Ovary (tissue), 9 donors: Measurements from ENCODE around the gene TNFAIP8L3. TPM values are rescaled to one million over a fixed set of nuclear protein-coding genes. Genes with fewer than 3 reads are reported as not detected.

ENCODE experiments used
- DNase-seq, 5 donors: peaks; one replicate each; pipeline ENCODE4 v3.0.0-alpha.2; 2019 to 2020
- H3K27ac ChIP-seq, 2 donors: fragments of 200-600 bp; one replicate each; pipeline versions ENCODE4 v1.5.1 to v1.8.0; 2019 to 2022
- H3K27me3 ChIP-seq: fragments of 200-600 bp; one replicate; pipeline ENCODE4 v1.8.0; 2022
- H3K36me3 ChIP-seq: fragments of 200-600 bp; sonication (generic); one replicate; pipeline ENCODE4 v1.5.1; 2019
- H3K4me1 ChIP-seq: one replicate; pipeline ENCODE4 v1.8.1; 2013; ENCODE audit warnings: mild to moderate bottlenecking, moderate library complexity; ENCODE audit not compliant: insufficient read depth
- H3K4me3 ChIP-seq: fragments of 200-600 bp; sonication (generic); one replicate; pipeline ENCODE4 v1.5.1; 2017
- H3K9me3 ChIP-seq, 2 donors: fragments of 200-600 bp in 1 of 2; sonication (generic) in 1 of 2; one replicate each; pipeline versions ENCODE4 v1.5.1 to v1.8.1; 2013 to 2019; ENCODE audit warnings: mild to moderate bottlenecking in 1 of 2, moderate library complexity in 1 of 2
- CTCF ChIP-seq, 3 donors: fragments of 450-650 bp in 2 of 3; fragments of 200-600 bp in 1 of 3; IDR thresholded peaks; one replicate each; pipeline versions ENCODE4 v1.5.1 to v1.8.0; 2016 to 2022; ENCODE audit warnings: antibody characterized with exemption in 3 of 3, mild to moderate bottlenecking in 1 of 3
- EP300 ChIP-seq: sonication (generic); formaldehyde crosslinking; IDR thresholded peaks from one replicate; pipeline ENCODE4 v1.6.1; 2017; ENCODE audit warnings: antibody characterized with exemption
- POLR2A ChIP-seq: fragments of 450-650 bp; IDR thresholded peaks from one replicate; pipeline ENCODE4 v1.6.1; 2017; ENCODE audit warnings: antibody characterized with exemption, mild to moderate bottlenecking, moderate library complexity
- WGBS, 3 donors: extraction: QIAGEN DNeasy Blood & Tissue Kit in 1 of 3; methylation state at CpG; one replicate each; pipeline versions ENCODE4 v1.1.5 to v1.1.7; 2013 to 2017; 5-methylcytosine and 5-hydroxymethylcytosine counted together
- intact Hi-C, 4 donors: fragments of 100-400 bp; cut with DNase I; formaldehyde crosslinking; loops; one replicate each; pipeline versions ENCODE4 v1.11.0 to v1.15.1; 2022 to 2023
- polyA plus RNA-seq, 2 donors: library from polyadenylated mRNA; stranded (reverse); fragments of 200-250 nt in 1 of 2; fragments of 350-450 nt in 1 of 2; fragmentation: Illumina TruSeq in 1 of 2; extraction: RNeasy Lipid Tissue Mini Kit (QIAGEN cat#74804) in 1 of 2; gene quantifications; one replicate each; pipeline ENCODE4 v1.2.3, GENCODE V29; 2013 to 2014
- total RNA-seq, 7 donors: library from RNA; depleted of rRNA in 2 of 7; stranded (reverse); fragments of >200 nt in 2 of 7; fragmentation: NEBNext Ultra II Directional in 3 of 7; extraction: Animal tissue kit (Norgen Biotek cat#: 25700) in 3 of 7; gene quantifications; one replicate each; pipeline versions ENCODE4 v1.1.0 to v1.2.4, GENCODE V29; 2016 to 2023
- donor health status: DM: no; HTN: no; CAD: no; lungs with moderate emphysema.
- donor health status: DM: no; HTN: no; CAD: no.
- donor health status: Bipolar disorder and iron deficiency.
- donor health status: DM: yes; HTN: yes; CAD: no.
- donor health status: DM: no; HTN: no; CAD: no.
- donor health status: DM: yes; HTN: yes; CAD: no.

TNFAIP8L3 gene
- total and polyA plus RNA-seq, 9 donors, result 10.2 to 76.5 (median 24.1) TPM

DNA sequence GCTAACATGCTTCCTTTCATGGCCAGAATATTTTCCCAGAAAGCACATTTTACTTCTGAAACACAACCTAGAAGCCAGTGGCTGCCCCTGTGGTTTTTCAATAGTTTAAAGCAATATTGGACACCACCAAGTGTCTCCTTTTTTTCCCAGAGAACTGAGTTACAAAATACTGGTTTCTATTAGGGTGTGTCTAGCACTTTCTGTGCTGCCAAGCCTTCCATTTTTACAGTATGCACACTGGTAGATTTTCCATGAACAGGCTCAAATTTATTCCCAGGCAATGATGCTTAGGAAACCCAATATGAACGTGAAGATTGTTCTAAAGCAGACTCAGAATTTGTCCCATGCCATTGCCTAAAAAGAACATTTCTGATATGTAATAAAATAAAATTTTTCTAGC is 7.2 kb downstream of the TNFAIP8L3 start:
- WGBS, 3 donors, result 60 to 86% (median 86%) methylated on average over 1 of the region's 1 CpG
- no peak overlapping the region for H3K27ac ChIP-seq

GRCh38 chr15:51086409-51086808 is 8.3 kb downstream of the TNFAIP8L3 start:
- Histone ChIP-seq H3K27me3 (no peaks in the 10 kb centered on the region), H3K4me3 (no peak overlapping the region), H3K4me1 (peaks cover 10% of the 10 kb centered on the region), H3K36me3 (no peaks in the 10 kb centered on the region), H3K27ac (no peak overlapping the region), H3K9me3 (no peaks in the 10 kb centered on the region)
- no peak for TF ChIP-seq POLR2A
- no peak for TF ChIP-seq CTCF (IDR thresholded peaks at IDR 0.05)
- no peak for TF ChIP-seq EP300
- intact Hi-C loops, result no loop called here
- DNase-seq, result no peak
- 86 to 91% (median 89%) methylated on average over 4 of the region's 4 CpGs for WGBS, 3 donors

More for the DNA sequence above, 7.2 kb downstream of the TNFAIP8L3 start:
- H3K4me3 ChIP-seq, result no peak overlapping the region
- intact Hi-C loops, result no loop called here
- no peak for DNase-seq
- H3K36me3 ChIP-seq, result no peaks in the 10 kb centered on the region
- H3K27me3 ChIP-seq, result no peaks in the 10 kb centered on the region
- H3K9me3 ChIP-seq, result no peaks in the 10 kb centered on the region
- H3K4me1 ChIP-seq, result peaks cover 11% of the 10 kb centered on the region
- TF ChIP-seq EP300, result no peak
- TF ChIP-seq CTCF (IDR thresholded peaks at IDR 0.05), result no peak
- TF ChIP-seq POLR2A, result no peak

GRCh38 chr15:51085764-51086163 is 8.9 kb downstream of the TNFAIP8L3 start:
- intact Hi-C loops, result no loop called here
- Histone ChIP-seq H3K27me3 (no peaks in the 10 kb centered on the region), H3K9me3 (no peaks in the 10 kb centered on the region), H3K27ac (no peak overlapping the region), H3K4me3 (no peak overlapping the region), H3K4me1 (peaks cover 10% of the 10 kb centered on the region), H3K36me3 (no peaks in the 10 kb centered on the region)
- DNase-seq, result no peak
- WGBS, 3 donors, result 81 to 90% (median 86%) methylated on average over 1 of the region's 1 CpG
- TF ChIP-seq CTCF (IDR thresholded peaks at IDR 0.05), result no peak

- Histone ChIP-seq H3K4me3 (no peak overlapping the region), H3K27me3 (no peaks in the 10 kb centered on the region), H3K9me3 (no peaks in the 10 kb centered on the region), H3K4me1 (peaks cover 1% of the 10 kb centered on the region), H3K36me3 (no peaks in the 10 kb centered on the region), H3K27ac (no peak overlapping the region)
- TF ChIP-seq CTCF (IDR thresholded peaks at IDR 0.05) (no peak), EP300 (no peak), POLR2A (no peak)
- 75 to 84% (median 82%) methylated on average over 4 of the region's 4 CpGs for WGBS, 3 donors
- intact Hi-C loops, result no loop called here
- DNase-seq, result no peak
Measured at GRCh38 chr15:51083641-51084166, 11.0 kb downstream of the TNFAIP8L3 start.
